ENCODE measurements around the gene COL18A1.
"Not testable (repeated sequence)": the region's sequence is repeated elsewhere in the genome, so short reads cannot be mapped to it uniquely, and the experiment has no call there.

The COL18A1 gene

DNA sequence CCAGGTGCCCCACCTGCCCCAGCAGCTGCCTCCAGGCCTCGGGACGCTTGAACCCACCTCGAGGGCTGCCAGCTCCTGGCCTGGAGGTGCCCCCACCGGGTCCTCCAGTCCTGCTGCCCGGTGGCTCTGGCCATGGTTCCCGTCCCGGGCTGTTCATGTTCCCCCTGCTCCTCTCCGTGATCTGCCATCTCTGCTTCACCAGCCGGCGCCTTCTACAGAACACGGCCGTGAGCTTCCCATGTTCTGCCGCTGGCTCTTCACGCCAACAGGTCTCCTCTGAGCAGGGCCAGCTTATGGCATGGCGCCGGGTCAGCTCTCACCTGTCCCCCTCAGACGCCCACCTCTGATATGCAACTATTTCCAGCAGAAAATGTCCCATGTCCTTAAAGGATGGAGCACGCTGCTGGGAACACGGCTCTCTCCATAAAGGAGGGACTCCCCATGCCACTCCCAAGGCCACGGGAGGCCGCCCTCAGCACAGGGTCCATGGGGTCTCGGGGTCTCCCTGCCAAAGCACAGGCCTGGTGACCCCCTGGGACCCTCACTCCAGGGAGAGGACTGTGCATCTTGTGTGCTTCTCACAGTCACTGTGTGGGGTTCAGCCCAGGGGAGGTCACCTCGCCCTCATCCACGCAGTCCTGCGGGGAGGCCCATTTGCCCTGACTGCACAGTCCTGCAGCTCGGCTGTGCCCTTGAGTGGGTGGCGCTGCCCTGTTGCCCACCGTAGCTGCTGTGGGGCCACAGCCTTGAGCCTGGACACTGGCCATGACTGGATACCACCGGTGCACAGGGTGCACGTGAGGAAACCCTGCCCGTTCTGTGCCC lies 36.7 kb downstream of the COL18A1 start:
- no peak for DNase-seq

DNA sequence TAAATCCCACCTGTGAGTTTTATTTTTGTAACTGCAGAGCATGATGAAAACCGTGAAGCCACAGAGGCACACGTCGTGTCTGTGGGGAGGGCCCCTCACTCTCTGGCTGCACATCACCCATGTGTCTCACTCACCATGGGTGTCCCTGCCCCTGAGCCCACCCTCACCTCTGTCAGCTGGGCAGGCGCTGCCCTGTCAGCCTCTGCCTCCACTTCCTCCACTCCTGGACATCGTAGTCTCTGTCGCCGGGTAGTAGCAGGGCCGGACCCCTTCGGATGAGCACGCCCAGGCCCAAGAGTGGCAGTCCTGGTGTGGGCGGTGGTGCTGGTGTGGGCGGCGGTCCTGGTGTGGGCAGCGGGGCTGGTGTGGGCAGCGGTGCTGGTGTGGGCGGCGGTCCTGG lies 37.3 kb downstream of the COL18A1 start:
- no peak for DNase-seq

GRCh38 chr21:45442686-45443594 lies 38.0 kb downstream of the COL18A1 start:
- DNase-seq: not testable (repeated sequence)

- DNase-seq: peak in 6 of 14 donors; percentile 9 to 41 (median 20)
Measured at GRCh38 chr21:45443595-45444181, 38.7 kb downstream of the COL18A1 start.

DNA sequence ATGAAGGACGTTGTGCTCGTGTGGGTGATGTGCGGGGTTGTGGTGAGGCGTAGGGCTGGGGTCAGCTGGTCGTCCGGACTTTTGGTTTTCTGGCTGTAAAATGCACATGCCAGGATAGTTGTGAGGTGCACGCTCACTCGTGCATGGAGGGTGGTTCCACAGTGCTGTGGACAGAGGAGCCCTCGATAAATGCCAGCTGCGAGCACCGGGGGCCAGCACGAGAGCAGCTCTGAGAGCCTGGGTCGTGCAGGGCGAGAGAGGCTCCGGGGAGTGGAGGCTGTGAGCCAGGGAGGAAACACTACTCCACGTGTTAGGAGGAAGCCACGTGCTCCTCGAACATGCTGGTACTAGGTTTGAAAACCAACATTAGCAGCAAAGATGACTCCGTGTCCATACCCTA lies 39.4 kb downstream of the COL18A1 start:
- no peak for DNase-seq

GRCh38 chr21:45445369-45445768 lies 40.4 kb downstream of the COL18A1 start:
- DNase-seq: no peak

DNA sequence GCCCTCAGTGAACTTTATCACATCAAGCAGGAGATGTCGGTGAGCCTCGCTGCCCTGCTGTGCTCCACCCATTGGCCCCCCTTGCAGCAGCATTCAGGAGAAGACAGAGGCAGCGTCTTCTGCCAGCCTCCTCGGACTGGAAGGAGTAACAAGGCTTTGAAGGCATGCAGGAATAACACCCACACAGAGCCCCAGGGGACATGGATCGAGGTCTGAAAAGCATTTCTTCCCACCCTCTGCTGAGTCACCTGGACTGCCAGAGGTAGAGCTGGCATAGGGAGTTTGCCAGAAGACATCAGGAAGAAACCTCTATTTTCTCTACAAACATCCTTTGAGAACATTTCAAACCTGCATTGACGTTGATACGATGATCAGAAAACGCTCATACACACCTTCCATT lies 42.9 kb downstream of the COL18A1 start:
- no peak for DNase-seq

DNA sequence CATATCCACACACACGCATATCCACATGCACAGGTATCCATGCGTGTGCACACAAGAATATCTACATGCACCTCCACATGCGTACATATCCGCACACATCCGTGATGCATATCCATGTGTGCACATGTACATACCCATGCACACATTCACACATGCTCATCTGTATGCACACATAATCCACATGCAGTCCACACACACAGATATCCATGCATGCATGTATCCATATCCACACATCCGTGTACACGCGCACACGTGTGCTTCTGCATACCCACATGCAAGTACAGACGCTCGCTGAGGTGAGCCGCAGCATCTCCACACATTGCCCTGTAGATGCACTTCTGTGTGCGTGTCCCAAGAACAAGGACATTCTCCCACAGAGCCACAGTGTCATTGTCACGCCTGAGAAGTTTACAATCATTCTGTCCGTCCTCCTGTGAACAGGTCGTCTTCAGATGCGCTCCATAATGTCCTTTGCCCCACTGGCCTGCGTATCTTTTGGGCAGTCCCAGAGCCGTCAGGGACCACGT lies 43.4 kb downstream of the COL18A1 start:
- no peak for DNase-seq

- no peak for DNase-seq
Measured at GRCh38 chr21:45448810-45449657, 44.1 kb downstream of the COL18A1 start.

DNA sequence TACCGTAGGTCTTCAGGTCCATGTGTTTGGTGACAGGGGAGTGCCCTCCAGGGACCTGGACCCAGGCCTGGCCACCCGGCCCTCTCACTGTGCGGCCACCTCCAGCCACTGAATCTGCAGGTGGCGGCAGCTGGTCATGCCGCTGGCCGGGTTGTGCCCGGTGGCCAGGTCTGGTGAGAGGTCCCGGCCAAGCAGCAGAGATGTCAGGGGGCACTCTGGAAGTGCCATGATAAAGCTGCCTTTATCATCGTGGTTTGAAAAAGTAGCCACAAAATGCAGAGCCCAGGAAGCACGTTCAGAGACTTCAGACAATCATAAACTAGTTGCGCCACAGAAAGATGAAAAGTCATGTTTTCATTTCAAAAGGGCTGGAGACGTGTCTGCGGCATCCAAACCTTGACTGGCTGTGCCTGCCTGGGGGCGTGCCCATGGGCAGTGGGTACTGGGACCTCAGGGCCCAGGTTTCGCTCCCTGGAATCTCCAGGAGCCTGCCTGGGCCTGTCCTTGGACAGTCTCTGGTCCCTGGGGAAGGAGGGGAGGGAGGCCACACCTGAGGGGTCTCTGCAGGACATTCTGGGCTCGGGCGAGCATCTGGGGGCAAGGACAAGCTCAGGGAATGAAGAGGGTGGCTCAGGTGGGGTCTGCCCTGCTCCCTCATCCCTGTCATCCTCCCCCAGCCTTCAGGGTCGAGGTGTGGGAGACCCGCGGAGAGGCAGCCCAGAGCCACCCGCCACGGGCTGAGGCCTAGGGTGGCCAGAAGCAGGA lies 44.9 kb downstream of the COL18A1 start:
- no peak for DNase-seq

GRCh38 chr21:45450423-45451090 lies 45.6 kb downstream of the COL18A1 start:
- DNase-seq: no peak

DNA sequence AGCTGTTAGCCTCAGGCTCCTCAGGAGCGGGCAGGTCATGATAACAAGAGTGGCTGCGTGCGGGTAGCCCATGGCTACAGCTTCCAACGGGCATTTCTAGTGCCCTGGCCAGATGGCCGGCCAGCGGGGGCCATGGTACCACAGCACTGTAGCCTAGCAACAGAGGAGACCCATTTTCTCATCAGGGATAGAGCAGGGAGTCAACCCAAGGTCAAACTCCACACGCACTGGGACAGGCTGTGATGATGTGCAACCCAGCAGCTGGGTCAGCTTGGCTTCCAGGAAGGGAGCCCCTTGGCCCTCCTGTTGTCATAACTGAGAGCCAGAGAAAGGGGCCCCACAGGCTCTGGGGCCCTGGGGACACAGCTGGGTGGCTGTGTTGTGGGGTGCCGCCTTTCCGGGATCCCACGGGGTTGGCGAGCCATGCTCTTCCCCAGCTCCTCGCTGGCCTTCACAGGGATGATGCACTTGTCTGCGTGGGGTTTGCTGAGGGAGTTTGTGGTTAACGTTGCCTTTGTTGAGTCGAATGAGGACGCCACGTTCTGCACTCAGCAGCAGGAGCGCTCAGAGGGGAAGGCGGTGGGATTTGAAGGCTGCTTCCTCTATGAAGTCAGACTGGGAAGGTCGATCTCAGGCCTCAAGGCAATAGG lies 46.3 kb downstream of the COL18A1 start:
- DNase-seq: peak in 1 of 14 donors; percentile 26

GRCh38 chr21:45451771-45452182 lies 46.8 kb downstream of the COL18A1 start:
- no peak for DNase-seq

DNA sequence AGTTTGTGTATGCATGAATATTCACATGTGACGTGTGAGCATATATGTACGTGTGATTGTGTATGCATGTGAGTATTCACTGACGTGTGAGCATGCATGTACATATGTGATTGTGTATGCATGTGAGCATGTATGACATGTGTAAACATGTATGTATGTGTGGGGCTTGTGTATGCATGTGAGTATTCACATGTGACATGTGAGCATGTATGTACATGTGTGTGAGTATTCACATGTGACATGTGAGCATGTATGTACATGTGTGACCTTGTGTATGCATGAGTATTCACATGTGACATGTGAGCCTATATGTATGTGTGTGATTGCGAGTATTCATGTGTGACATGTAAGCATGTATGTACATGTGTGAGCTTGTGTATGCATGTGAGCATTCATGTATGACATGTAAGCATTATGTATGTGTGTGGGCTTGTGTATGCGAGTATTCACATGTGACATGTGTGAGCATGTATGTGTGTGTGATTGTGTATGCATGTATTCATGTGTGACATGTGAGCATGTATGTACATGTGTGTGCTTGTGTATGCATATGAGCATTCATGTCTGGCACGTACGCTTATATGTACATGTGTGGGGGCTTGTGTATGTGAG lies 47.8 kb downstream of the COL18A1 start:
- DNase-seq: no peak

GRCh38 chr21:45453308-45453950 lies 48.5 kb downstream of the COL18A1 start:
- DNase-seq: no peak

DNA sequence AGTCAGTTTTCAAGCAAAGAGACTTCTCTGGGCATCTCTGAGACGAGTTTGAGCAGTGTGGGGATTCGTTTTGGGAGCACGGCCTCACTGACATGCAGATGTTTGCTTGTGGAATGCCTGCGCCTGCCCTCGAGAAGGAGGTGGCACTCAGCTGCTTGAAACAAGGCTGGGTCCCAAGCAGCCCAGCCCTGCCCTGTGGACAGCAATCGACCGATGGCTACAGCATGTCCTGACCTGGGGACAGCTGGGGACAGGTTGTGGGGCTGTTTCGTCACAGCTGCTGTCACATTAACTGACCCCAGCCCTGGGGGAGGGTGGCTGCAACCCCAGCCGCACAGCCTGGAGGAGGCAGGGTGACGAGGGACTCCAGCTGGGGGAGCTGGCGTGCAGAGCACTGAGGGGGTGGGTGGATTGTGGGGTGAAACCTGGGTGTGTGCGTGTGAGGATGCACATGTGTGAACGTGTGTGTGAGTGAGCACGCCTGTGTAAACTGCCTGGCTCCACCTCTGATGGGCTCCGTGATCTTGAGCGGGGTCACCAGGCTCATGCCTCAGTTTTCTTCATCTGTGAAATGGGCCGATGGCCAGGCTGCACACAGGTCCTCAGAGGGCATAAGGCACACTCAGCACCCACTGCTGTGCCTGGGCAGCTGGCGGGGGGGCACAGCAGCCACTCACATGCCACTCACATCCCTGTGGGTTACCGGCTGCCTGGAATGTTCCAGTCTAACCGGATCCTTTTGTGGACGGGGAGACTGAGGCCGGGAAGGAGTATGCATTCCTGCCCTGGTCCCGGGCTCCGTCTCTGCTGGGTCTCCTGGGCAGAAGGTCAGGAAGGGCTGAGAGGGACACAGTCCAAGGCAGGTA lies 49.3 kb downstream of the COL18A1 start:
- DNase-seq: no peak

GRCh38 chr21:45454926-45455673 lies 50.1 kb downstream of the COL18A1 start:
- DNase-seq: peak in 4 of 14 donors; percentile 14 to 50 (median 42)

Measured in C1 segment of cervical spinal cord (tissue), 14 donors.